Stimulated activated CD8-positive, alpha-beta memory T cell treated with anti-CD3 and anti-CD28 coated beads, Interleukin-12 subunit alpha, Interleukin-12 subunit beta, amount 100 ng/mL, for 4 hours (primary cell): ENCODE measurements around the gene LARP1.
A peak's percentile ranks its signal among the peaks of the same experiment; 100 is the strongest.
"Not testable (repeated sequence)": the region's sequence is repeated elsewhere in the genome, so short reads cannot be mapped to it uniquely, and the experiment has no call there.

Experiments
- DNase-seq: peaks from one replicate; pipeline ENCODE4 v3.0.0-alpha.2; 2020; ENCODE audit warnings: low read depth

Gene LARP1

DNA sequence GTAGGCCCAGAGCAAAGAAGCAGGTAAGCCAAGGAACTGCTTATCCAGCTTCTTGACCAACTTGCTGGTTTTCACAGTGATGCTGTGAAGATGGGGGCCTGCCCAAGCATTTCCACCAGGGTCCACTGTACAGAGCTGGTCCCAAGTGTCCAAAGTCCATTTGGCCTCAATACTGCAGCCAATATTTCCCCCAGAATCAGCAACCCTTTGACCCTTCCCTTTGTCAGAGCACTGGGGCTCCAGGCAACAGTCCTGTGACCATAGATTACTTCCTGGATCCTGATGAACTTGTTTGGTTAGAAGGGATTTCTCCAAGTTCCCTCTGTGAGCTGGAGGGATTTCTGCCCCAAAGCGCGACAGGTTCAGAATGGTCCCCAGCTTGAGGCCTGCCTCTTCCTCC is 68.9 kb downstream of the LARP1 start:
- DNase-seq, result no peak

DNA sequence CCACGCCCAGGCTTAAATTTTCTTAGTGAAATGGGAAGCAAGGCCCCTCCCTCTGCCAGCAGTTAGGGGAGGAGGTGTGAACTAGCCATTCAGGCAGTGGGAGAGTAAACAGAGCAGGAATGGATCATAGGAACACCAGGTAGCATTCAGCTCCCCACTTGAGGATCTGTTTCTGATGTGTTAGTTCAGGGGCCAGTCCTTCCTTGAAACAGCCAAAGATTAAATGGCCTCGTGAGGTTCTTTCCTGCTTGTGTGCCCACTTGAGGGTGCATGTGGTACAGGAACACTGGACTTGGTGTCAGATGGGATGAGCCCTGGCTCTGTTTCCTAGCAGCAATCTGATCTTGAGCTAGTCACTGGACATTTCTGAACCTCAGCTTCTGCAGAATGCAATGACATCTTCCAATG is 74.0 kb downstream of the LARP1 start:
- DNase-seq, result no peak

DNA sequence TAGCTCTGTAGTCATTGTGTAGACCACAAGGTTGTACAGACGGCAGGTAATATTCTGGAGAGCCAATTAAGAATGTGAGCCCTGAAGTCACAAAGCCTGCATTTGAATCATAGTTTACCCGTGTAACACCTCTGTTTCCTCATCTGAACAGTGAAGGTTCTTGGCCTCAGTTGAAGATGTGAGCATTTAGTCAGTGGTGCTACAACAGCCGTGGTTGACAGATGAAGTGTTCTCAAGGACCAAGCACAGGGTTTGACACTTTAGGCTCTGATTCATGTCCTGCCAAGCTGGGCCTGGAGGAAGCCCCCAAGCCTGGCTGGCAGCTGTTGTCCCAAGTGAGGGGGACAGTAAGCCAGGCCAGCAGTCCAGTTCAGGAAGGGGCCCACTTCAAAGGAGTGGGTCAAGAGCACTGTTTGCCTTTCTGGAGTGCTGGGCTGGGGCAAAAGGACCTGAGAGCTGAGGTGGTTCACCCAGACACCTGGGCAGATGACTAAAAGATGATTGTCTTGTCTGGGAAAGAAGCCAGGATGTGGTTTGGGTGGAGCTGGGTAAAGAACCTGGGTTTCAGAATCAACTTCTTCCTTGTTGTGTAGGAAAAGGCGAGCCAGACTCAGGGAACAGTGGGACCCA is 74.5 kb downstream of the LARP1 start:
- no peak for DNase-seq

DNA sequence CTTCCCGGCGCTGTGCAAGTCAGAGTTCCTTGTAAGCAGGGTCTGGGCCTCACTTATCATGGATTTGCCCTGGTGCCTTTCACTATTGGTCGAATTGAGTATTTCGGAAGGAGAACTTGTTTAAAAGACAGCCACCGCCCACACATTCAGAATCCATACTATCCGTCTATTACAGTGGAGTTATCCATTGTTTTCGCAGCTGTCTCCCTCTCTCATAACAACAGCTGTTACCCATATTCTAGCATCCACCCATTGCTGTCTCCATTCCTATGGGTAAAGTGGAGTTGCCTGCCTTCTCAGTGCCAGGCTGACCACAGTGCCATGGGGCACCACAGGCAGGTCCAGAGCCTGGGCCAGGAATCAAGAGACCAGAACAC is 75.0 kb downstream of the LARP1 start:
- DNase-seq, result no peak

DNA sequence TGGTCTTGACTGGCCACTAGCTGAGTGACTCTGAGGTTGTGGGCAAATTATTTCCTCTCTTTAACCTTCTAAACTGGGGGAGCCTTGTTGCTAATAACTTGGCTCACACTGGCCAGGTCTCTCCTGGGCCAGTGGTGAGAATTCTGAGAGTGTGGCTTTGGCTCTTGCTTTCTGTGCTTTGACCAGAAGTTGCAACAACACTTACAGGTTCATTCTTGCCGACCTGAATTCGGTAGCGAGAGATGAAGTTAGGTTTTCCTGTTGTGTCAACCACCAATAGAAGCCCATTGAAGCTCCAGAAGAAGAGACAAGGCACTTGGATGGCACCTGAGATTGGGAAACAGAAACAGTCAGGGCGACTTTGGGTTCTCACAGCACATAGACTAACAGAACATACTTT is 75.4 kb downstream of the LARP1 start:
- no peak for DNase-seq

DNA sequence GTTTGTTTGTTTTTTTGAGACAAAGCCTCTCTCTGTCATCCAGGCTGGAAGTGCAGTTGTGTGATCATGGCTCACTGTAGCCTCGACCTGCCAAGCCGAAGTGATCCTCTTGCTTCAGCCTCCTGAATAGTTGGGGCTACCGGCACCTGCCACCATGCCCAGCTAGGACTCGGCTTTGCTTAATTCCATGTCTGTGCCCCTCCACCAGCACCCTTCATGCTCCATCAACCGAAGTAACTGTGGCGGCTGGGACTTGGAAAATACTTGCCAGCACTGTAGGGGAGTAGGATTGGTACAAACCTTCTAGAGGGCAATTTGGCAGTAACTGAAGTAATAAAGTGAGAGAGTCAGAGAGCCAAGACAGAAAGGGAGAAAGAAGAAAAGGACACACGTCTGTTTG is 76.3 kb downstream of the LARP1 start:
- DNase-seq, result no peak

DNA sequence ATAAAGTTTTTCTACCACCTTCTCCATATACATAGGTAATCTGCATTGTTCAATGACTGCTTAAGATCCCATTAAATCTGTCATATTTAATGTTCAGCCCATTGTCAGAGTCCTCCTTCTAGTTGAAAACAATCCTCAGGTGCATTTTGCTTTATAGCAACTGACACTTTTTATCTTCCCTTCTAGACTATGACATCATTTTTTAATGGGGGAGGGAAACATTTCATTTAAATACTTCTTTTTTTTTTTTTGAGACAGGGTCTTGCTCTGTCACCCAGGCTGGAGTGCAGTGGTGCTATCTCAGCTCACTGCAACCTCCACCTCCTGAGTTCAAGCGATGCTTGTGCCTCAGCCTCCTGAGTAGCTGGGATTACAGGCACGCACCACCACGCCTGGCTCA is 77.6 kb downstream of the LARP1 start:
- DNase-seq, result not testable (repeated sequence)

DNA sequence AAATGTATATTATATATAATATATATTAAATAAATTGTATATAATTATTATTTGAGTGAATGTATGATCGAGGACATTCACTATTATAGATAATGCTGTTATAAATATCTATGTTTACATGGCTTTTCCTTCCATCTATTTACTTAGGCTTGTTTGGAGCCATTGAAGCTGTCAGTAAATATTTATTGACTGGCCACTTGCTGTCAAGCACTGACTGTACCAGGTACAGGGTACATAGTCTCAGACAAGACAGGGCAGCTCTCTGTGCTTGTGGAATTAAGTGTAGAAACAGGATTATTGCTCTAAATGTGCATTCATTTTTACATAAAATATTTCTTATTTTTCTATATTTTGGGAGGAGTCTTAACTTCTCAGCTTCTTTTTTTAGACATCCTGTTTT is 78.9 kb downstream of the LARP1 start:
- no peak for DNase-seq

DNA sequence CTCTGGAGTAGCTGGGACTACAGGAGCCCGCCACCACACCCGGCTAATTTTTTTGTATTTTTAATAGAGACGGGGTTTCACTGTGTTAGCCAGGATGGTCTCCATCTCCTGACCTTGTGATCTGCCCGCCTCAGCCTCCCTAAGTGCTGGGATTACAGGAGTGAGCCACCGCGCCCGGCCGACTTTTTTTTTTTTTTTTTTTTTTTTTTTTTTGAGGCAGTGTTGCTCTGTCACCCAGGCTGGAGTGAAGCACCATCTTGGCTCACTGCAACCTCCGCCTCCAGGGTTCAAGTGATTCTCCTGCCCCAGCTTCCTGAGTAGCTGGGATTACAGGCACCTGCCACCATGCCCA is 80.5 kb downstream of the LARP1 start:
- DNase-seq, result not testable (repeated sequence)

DNA sequence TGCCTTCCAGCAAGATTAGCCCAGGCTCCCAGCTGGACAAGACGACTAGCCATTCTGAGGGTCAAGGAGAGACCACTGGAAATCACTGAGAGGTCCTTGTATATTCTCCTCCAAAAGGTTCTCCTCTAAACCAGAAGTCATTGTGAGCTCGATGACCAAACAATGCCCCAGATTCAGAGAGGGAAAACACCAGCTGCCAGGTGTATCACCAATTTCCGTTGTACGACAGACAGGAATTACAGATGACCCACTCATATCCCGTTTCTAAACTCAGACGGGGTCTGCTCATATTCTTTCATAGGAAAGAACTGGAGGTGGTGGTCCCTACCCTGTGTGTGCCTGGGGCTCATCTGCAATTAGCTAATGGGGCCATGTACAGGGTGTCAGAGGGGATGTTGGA is 81.0 kb downstream of the LARP1 start:
- DNase-seq, result no peak

DNA sequence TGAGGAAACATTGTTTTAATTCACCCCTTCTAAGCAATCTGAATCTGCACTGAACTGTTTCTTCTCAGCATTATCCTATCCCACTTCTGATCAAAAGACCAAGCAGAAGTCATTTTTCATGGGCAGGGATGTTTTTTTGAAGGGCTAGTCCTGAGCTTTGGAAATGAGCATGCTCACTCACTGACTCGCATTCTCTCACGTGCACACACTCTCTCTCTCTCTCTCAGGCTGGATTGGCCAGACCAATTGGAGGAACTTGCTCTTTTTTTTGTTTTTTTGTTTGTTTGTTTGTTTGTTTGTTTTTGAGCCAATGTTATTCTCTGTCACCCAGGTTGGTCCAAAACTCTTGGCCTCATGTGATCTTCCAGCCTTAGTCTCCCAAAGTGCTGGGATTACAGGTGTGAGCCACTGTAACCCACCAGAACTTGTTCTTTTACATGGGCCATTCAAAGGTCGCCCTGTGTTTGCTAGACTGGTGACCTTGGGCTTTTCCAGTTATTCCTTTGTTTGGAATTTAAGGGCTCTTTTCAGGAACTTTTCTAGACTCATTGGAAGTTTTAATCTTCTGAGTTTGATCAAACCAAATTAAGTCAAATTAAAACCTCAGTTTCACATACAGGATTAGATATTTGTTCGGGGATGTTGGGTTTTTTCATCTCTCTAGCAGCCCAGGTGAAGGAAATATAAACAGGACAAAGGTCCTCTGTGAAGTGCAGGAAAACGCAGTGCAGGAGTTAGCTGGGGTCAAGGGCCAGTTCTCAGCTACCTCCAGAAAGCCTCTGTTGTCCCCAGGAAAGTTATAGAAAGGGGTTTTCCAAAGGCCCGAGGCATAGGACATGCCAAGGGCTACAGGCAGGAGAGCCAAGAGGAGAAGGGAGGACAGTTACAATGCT is 82.1 kb downstream of the LARP1 start:
- DNase-seq, result no peak

DNA sequence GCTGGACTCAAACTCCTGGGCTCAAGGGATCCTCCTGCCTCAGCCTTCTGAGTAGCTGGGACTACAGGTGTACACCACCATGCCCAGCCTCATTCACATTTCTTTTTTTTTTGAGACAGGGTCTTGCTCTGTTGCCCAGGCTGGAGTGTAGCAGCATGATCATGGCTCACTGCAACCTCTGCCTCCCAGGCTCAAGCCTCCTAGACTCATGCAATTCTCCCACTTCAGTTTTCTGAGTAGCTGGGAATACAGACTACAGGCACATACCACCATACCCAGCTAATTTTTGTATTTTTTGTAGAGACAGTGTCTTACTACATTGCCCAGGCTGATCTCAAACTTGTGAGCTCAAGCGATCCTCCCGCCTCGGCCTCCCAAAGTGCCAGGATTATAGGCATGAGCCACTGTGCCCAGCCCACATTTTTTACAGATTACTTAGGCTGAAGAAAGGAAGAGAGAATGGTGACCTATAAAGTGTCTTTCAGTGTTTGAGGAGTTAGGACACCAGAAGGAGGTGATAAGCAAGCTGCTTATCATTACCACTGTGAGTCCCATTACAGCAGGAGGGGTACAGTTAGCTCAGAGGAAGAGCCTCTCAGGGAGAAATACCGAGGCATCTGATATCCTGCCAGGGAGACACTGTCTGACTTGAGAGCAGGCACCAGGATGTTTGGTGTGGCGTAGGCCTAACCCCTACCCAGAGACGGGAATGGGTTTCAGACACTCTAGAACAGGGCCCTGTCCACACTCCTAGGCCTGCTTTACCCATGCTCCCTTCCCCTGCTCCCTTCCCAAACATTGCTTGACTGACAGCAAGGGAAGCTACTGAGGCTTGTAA is 85.5 kb downstream of the LARP1 start:
- DNase-seq, result no peak

DNA sequence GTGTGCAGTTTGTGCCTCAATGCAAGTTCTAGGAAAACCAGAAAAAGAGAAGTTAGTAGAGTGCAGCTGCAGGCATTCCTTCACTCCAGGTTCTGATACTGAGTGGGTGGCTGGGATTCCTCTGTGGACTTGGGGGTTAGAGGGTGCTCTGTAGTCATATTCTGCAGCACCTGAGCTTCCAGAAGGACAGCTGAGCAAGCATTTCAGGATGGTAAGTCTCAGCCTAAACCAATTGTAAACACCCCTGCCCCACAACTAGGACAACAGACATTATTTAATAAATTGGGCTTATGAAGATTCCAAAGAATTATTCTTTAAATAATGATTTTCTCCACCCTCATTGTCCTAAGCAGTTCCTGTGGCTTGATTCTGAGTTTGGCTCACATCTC is 86.1 kb downstream of the LARP1 start:
- DNase-seq, result no peak

DNA sequence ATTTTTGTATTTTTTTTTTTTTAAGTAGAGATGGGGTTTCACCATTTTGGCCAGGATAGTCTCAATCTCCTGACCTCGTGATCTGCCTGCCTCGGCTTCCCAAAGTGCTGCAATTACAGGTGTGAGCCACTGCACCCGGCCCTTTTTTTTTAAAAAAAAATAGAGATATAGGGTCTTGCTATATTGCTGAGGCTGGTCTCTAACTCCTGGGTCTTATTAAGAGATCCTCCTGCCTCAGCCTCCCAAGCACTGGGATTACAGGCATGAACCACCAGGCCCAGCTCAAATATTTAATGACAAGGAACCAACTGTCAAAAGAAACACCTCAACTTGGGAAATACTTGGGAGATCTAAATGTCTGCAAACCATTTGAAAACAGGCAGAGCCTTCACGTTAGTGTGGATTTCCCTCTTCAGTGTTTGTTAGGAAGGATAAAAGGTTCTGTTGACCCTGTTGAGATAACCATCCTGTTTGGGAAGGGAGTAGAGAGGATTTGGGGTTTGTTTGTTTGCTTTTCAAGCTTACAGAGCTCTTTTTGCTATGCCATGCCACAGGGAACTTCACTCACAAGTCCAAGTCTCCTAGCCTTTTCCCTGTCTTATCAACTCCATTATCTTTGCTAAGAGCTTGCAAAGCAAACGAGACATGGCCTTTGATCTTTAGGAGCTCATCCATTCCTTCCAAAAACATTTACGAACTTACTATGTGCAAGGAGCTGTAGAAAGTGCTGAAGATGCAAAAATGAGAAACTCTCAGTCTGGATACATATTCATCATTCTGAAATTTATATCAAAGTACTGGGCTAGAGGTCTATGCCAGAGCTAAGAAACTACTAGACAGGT is 87.7 kb downstream of the LARP1 start:
- no peak for DNase-seq

DNA sequence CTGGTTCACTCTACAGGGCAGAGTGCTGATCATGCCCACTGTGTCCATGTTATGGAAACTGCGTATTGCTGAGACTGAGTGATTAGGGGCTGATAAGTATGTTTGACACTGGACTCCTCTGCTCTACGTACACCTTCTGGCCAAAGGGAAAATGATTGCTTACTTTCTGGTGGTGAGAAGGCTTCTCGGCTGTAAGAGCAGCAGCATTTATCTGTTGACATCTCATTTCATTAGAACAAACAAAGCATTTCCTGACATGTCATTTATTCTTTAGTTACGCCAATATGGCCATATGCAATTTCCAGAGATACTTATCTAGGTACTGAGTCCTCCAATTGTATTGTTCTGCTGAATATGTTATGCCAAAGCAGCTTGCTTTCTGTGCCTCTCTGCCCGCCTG is 89.6 kb downstream of the LARP1 start:
- DNase-seq, result no peak

DNA sequence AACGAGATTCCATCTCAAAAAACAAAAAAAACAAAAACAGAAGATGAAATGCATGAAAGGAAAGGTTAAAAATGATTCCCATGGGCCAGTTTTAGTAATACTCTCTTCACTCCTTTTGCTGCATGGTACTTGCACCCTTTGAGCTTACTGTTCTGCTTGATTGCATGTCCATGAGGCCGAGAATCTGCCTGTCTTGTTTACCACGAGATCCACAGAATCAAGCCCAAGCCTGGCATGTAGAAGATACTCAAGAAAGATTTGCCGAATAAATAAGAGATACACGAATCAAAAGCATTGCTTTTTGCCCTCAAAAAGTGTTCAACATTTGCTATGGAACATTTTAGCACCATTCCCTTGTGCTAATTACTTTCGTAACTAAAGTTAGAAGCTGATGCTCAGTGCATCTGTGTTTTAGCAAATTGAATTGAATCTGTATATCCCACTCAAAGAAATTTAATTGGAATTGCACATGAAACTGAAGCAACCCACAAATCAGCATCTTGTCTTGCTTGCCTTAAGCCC is 94.1 kb downstream of the LARP1 start:
- no peak for DNase-seq

DNA sequence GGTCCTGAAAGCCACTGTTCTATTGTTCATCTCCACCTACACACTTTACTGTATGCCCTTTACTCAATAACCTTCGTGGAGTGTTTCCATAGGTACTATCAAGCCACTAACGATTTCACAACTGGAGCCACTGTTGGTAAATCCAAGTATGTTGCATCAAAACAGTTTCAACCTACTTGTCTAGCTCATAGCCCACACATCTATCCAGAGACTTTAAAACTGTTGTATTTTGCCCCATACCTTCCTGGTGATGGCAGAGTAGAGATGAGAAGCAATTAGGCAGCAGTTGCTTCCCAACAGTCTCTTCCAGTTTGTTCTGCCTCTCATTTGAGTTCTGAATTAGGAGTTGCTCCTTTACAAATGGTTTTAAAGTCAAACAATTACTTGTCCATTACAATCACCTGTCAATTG is 94.6 kb downstream of the LARP1 start:
- DNase-seq, result no peak

DNA sequence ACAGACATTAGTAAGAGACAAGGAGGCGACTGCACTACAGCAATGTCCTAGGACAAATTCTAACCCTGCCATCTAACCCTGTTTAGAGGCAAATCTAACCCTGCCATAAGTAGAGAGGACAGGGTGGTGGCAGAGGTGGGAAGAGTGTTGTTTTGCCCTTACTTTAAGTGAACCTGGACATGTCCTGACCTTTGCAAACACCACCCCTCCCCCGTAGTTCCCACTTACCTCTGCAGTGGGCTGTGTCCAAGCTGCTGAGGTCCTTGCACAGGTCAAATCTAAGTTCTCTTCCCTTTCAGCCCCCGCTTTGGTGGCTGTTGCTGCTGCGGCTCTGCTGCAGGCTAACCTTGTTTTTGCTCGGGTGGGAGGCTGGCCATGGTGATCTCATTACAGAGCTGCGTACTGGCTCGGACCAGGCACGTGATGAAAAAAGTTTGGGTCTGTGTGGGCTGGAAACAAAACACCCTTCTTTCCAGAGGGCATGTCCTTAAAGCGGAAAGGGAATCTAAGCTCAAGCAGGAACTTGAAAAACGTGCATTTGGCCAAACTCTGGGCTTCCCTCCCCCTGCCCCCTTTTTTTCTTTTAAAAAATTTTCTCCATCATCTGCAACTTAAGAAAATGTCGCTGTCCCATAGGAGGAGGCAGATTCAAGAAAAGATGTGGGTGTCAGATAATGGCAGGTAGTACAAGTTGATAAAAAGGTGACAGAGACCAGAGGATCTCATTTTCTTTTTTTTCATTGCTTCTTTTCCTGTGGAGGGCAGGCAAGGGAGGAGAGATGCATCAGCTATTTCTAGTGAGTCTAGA is 95.3 kb downstream of the LARP1 start, which contains the start of gene FAXDC2:
Gene FAXDC2 (minus strand): TSS at position 349 of the 808 bp plus-strand sequence. CDS start 12,425 bp downstream, outside the sequence.
- no peak for DNase-seq

DNA sequence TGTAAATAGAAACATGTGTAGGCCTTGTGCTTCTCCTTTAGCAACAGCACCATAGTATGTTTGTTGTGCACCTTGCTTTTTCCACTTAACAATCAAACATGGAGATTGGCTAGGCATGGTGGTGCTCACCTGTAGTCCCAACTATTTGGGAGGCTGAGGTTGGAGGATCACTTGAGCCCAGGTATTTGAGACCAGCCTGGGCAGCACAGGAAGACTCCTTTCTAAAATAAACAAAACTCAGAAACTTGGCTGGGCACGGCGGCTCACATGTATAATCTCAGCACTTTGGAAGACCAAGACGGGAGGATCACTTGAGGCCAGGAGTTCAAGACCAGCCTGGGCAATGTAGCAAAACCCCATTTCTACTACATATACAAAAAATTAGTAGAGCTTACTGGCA is 96.2 kb downstream of the LARP1 start:
- DNase-seq, result no peak

DNA sequence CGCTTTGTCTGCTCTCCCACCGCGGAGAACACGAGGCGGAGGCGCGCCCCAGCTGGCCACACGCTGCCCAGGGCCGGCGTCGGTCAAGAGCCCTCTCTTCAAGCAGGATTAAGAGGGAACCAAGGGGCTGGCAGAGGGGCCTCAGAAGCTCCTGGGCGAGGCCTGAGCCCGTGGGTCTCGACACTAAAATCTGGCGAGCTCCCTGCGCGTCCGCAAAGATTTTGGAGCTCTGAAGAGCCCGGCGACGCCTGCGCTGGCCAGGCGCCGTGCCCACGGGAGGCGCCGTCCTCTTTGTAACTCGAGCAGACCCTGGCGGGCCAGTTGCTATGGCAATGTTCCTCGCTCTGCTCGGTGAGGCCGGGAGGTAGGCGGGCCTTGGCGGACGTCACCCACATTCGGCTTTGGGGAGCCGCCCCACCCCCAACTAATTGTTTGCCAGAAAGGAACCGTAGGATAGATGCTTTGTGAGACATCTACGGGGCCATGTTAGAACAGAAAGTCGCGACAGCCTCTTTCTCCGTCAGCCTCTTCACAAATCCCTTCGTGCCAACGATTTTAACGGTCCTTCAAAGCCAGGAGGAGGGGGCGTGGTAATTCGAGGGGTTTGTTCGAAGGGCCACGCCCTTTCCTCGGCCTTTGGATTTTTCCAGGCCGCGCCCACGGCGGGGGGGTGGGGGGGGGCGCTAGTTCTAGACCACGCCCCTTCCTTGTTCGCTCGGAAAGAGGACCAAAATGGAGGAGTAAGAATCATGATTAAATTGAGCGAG is 102.5 kb downstream of the LARP1 start:
- DNase-seq, result peak; percentile 69
